HPDE6-E6E7 (cell line): ENCODE results near the gene NOTCH3.

Source experiments
- DNase-seq: peaks from one replicate; pipeline ENCODE4 v3.0.0; 2011; ENCODE audit warnings: missing footprints; ENCODE audit errors: extremely low spot score

Gene NOTCH3

GRCh38 chr19:15161028-15161984, 39.5 kb downstream of the NOTCH3 start:
- DNase-seq = no peak

- DNase-seq = no peak
Measured at GRCh38 chr19:15159251-15159650, 41.5 kb downstream of the NOTCH3 start.

GRCh38 chr19:15156391-15156790, 44.4 kb downstream of the NOTCH3 start:
- no peak for DNase-seq

GRCh38 chr19:15155296-15155695, 45.5 kb downstream of the NOTCH3 start:
- no peak for DNase-seq

GRCh38 chr19:15154002-15154612, 46.7 kb downstream of the NOTCH3 start:
- DNase-seq = peak; percentile 44

GRCh38 chr19:15149737-15150136, 51.1 kb downstream of the NOTCH3 start:
- DNase-seq = no peak

- DNase-seq = no peak
Measured at GRCh38 chr19:15147090-15147489, 53.7 kb downstream of the NOTCH3 start.

- no peak for DNase-seq
Measured at GRCh38 chr19:15144046-15144646, 56.6 kb downstream of the NOTCH3 start.

GRCh38 chr19:15142313-15142712, 58.5 kb downstream of the NOTCH3 start:
- DNase-seq = no peak

GRCh38 chr19:15141143-15141542, 59.7 kb downstream of the NOTCH3 start:
- no peak for DNase-seq

GRCh38 chr19:15138427-15138826, 62.4 kb downstream of the NOTCH3 start:
- DNase-seq = no peak

GRCh38 chr19:15137777-15138176, 63.0 kb downstream of the NOTCH3 start:
- no peak for DNase-seq

GRCh38 chr19:15136234-15136954, 64.4 kb downstream of the NOTCH3 start:
- DNase-seq = peak; percentile 69

- peak; percentile 85 for DNase-seq
Measured at GRCh38 chr19:15129856-15130585, 70.8 kb downstream of the NOTCH3 start.

- no peak for DNase-seq
Measured at GRCh38 chr19:15128162-15128770, 72.5 kb downstream of the NOTCH3 start.

GRCh38 chr19:15126131-15126910, 74.5 kb downstream of the NOTCH3 start:
- no peak for DNase-seq

- DNase-seq = peak; percentile 99
Measured at GRCh38 chr19:15125232-15126067, 75.3 kb downstream of the NOTCH3 start.

GRCh38 chr19:15124572-15125231, 76.1 kb downstream of the NOTCH3 start:
- DNase-seq = no peak

- DNase-seq = no peak
Measured at GRCh38 chr19:15123900-15124299, 76.9 kb downstream of the NOTCH3 start.
